Left cardiac atrium (tissue), 4 donors: Measurements from ENCODE around the gene CSTF1. TPM values are rescaled to one million over a fixed set of nuclear protein-coding genes. Genes with fewer than 3 reads are reported as not detected.
"Not testable (repeated sequence)": the region's sequence is repeated elsewhere in the genome, so short reads cannot be mapped to it uniquely, and the experiment has no call there.

Source experiments
- ATAC-seq, 2 donors: fragments of 200-7000 bp; cut with Tn5 transposase; one replicate each; pipeline ENCODE4 v1.9.1; 2020; ENCODE audit warnings: mild to moderate bottlenecking in 2 of 2, moderate library complexity in 2 of 2
- DNase-seq: peaks from one replicate; pipeline ENCODE4 v3.0.0-alpha.2; 2020
- intact Hi-C, 2 donors: fragments of 100-400 bp; cut with DNase I; formaldehyde crosslinking; loops; one replicate each; pipeline versions ENCODE4 v1.14.1 to v1.15.1; 2022 to 2023
- total RNA-seq, 2 donors: library from RNA; stranded (reverse); fragmentation: NEBNext Ultra II Directional; extraction: Animal tissue kit (Norgen Biotek cat#: 25700); gene quantifications; one replicate each; pipeline ENCODE4 v1.2.1, GENCODE V29; 2021
- donor health status: DM: no; HTN: yes; CAD: no.
- donor health status: DM: no; HTN: yes; CAD: no; lungs with severe emphysema.
- donor health status: DM: yes; HTN: yes; CAD: no.
- donor health status: Dilated cardiomyopathy.

CSTF1 gene
- total RNA-seq, 2 donors from 2014 or later: 20.2 to 20.9 TPM

DNA sequence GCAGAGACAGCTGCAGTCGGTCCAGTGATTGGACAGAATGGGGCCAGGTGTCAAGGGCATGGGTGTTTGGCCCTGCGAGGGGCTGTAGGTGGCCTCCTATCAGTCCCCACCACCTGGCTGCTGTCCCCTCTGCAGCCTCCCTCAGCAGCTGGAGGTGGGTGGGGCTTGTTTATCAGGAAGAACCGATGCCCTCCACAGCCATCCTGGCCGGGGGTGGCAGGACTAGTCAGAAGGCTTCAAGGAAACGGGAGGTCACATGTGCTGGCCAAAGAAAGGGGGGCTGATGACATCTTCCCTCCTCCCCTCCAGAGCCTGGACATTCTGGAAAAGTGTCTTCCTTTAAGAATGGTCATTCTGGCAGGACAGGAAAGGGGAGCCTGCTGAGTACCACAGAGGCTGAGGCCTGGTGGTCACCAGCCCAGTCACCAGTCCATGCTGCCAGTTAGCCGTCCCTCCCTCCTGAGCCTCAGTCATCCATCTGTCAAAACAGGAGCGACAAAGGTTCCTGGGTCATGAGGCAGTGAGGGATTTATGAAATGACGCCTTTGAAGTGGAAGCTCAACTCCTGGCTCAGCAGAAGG, 29.5 kb upstream of the CSTF1 start:
- no peak for DNase-seq
- intact Hi-C loops: no loop called here
- no peak for ATAC-seq

DNA sequence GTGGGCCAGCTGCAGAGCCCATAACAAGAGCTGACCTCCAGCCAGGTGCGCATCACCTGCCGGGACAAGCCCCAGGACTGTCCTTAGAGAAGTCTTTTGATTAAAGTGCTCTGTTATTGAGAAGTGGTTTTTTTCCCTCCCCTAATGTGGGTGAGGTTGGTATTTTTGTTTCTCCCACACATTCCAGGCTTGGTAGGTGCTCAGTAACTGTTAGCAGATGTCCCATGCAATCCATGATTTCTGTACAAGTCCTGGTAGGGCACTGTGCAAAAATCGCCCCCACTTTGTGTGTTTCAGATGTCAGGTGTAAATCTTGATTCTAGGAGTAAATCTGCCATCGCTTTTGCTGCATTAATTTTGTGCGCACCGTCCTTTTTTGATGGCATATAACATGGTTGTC, 29.0 kb upstream of the CSTF1 start:
- ATAC-seq (no peak), DNase-seq (no peak)
- intact Hi-C loops: no loop called here

DNA sequence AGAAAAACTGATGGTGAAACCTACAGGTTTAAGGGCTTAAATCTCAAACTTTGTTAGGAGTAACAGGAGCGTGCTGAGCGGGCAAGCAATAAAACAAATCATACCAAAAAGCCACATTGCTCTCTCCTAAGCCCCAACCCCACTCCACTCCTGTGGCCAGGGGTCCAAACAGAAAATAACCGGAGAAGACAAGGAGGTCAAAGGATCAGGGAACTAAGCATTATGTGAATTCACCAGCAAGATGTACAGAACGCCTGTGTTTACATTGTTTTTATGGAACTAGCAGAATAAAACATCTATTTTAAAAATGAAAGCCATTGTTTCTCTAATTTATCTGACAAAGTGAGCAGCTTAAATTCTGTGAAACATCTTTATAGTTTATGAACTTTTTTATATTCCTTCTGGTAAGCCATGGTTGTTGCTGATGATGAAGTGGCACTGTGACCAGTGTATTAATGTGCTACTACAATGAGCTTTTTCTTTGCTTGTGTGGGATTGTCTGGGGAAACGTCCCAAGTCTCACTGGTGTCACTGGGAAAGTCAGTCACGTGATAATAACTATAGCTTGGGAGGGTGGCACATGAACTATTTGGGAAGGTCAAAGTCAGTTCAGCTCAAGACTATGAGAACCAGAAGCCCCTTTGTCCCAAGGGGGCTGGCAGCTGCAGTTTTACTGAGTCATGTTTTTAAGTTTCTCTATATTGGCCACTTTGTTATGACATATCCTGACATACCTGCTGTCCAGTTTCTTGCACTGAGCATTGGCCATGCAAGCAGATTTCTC, 23.9 kb upstream of the CSTF1 start:
- intact Hi-C loops: no loop called here
- DNase-seq (no peak), ATAC-seq (no peak)

DNA sequence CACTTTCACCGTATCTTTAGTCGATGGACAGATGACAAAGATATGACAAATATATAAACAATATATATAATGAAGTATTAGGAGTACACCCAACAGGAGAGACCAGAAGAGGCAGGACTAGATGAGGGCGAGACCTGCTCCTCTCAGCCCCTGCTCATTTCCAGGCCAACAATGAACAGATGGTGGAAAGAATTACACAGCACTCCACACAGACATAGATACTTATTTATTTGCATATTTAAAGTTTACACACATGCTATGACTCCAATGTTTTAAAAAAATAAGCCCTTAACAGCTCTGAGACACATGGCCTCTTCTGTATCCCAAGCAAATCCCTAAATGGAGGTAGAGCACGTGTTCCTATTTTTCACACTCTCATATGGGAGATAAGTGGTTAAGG, 23.3 kb upstream of the CSTF1 start:
- intact Hi-C loops: no loop called here
- ATAC-seq: no peak
- no peak for DNase-seq

DNA sequence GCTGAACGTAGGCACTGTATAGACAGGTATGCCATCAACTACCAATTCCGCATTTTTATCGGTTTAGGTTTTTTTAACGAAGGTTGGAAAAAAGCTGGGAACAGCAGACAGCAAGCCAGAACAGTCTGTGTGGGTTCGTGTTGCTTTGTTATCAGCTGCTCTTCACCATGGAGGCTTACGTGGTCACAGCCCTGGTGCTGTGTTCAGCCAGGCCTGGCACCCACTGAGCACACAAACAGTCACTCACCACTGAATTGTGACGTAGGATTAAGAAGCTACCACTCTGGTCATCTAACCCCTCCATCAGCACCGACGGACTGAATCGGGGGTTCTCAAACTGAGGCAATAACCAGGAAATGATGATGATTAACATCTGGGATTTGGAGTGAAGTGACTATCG, 20.5 kb upstream of the CSTF1 start:
- DNase-seq: no peak
- intact Hi-C loops: no loop called here
- ATAC-seq: peak in 1 of 2 donors; percentile 72

DNA sequence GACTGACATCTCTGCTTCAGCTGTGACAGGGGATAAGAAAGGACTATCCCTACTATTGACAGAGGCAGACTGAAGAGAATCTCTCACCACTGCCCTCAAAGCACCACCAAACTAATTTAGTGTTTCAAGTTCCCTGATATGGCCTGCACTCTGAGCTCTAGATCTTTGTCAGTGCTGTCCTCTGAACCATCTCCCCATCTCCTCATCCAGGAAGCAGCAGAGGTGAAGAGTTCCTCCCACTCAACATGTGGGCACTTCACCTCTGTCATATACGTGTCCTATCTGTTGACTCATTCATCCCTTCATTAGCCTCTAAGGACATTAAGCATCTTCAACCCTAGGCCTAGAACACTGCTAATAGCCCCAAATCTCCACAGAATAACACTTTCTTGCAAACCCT, 19.6 kb upstream of the CSTF1 start:
- intact Hi-C loops: no loop called here
- DNase-seq: no peak

DNA sequence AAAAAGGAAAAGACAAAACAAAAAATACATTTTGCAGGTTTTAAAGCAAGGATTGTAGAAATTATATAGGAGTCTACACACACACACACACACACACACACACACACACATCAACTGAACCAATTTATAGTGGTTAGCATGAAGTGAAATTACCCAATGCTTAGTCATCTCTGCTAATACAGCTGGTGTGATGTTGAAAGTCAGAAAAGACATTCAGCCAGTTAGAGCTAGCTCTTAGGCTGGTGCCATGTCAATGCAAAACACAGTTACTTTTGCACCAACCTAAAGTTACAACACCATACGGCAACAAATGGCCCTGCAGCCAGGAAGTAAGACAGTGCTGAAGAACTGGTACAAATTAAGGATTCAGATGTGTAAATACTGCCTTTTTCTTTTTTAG, 18.5 kb upstream of the CSTF1 start:
- intact Hi-C loops: no loop called here
- no peak for DNase-seq
- ATAC-seq: peak; percentile 15 to 32

More for the DNA sequence above, 19.6 kb upstream of the CSTF1 start:
- no peak for ATAC-seq

DNA sequence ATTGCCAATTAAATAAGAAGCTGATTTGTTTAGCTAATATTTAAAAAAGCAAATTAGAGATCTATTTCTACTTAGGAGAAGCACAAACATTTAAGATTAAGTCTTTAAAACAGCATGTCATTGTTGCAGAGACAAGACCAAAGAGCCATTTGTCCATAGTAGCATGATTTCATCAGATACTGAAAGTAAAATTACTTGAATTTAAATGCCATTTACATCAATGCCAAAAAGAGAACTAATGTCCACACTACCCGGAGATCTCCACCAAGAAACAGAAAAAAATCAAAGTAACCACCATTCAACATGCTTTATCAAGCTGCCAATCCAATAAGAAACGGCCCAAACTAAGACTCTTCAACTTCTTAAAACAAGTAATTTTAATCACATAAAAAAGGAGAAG, 16.1 kb upstream of the CSTF1 start:
- DNase-seq (no peak), ATAC-seq (no peak)
- intact Hi-C loops: no loop called here

DNA sequence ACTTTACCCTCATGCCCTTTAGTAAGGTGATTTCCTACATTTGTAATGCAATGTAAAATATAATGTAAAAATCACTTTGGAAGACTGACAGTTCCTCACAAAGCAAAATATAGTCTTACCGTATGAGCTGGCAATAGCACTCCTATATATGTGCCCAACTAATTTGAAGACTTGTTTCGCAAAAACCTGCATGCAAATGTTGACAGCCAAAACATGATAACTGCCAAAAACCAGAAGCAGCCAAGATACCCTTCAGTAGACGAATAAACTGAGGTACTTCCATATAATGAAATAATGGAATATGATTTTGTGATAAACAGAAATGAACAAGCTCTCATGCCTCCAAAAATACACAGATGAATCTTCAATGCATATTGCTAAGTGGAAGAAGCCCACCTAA, 14.1 kb upstream of the CSTF1 start:
- intact Hi-C loops: no loop called here
- DNase-seq (no peak), ATAC-seq (no peak)

DNA sequence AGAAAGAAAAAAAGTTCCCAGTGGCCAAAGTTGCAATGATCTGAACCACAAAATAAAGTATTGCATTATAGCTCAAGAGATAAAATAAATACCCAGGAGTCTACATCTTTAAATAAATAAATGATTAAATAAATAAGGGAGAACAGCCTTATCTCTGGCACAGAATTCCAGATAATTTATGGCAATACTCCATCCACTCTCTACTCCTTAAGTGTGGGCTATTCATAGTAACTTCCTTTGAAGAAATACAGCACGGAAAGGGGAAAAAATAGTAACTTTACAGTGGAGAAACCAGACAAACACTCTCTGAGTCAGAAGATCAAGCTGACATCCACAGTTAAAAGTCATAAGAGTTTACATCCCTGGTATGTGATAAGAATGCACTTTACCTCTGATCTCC, 12.1 kb upstream of the CSTF1 start:
- intact Hi-C loops: no loop called here
- DNase-seq (no peak), ATAC-seq (peak in 1 of 2 donors; percentile 78)

DNA sequence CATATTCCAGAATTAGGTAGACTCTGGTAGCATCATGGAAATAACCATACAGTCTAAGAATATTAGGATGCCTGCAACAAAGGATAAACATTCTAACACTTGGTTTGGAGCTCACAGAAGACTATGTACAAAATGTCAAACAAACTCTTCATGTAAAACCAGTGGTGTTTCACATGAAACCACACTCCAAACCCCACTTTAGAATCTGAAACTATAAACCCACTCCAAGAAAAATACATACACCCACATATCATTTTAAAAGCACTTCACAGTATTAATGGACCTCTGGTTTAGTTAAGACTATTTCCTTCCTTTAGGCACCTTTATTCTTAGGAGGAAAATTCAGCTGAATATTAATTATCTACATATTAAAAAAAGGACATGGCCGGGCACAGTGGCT, 10.9 kb upstream of the CSTF1 start:
- intact Hi-C loops: no loop called here
- no peak for DNase-seq
- ATAC-seq: no peak

DNA sequence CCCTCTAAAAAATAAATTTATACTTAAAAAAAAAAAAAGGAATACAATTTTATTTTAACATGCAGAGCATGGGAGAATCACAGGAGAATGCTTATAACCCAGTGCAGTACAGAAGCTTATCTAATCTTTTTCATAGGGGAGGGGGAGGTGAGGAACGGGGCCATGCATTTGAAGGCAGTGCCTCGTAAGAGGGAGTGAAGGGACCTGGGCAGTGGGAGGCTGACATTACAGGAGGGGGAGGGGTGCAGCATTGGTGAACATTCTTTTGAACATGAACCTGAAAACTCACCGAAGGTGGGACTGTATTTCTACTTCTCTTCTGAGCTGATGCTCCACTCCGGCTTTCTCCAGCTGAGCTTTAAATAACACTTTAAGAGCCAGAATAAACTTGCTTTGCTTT, 9.7 kb upstream of the CSTF1 start:
- intact Hi-C loops: no loop called here
- ATAC-seq (peak in 1 of 2 donors; percentile 19), DNase-seq (no peak)

DNA sequence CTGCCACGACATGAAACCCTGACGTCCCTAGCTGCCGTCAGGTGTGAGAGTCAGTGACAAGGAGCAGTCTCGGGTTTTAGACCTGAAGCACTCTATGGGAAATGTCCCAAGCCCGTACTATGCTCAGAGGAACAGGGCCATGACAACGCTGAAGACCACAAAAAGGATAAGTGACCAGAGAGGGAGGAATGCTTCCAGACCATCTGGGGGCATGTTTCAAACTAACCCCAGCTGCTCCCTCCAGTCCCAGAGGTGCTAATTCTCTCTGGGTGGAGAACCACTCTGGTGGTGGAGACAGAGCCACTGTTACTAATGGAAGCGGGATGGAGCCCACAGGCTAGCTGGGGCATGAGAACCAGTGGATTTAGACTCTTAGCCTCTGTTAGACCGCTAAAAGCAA, 9.1 kb upstream of the CSTF1 start:
- intact Hi-C loops: no loop called here
- no peak for ATAC-seq
- no peak for DNase-seq

DNA sequence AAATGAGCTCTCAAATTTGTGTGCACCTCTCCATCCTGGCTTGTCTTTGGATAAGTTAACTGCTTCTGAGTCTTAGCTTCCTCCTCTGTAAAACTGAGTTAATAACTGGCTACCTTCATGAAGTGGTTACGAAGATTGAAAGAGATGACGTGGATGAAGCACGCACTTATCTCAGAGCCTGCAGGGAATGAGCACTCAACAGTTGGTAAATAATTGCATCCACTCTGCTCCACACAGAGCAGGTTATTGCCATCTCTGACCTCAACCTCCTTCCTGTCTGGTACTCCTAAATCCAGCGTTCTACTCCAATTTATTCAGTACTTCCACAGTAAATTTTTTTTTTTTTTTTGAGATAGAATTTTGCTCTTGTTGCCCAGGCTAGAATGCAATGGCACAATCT, 7.3 kb upstream of the CSTF1 start:
- no peak for DNase-seq
- ATAC-seq: no peak
- intact Hi-C loops: no loop called here

DNA sequence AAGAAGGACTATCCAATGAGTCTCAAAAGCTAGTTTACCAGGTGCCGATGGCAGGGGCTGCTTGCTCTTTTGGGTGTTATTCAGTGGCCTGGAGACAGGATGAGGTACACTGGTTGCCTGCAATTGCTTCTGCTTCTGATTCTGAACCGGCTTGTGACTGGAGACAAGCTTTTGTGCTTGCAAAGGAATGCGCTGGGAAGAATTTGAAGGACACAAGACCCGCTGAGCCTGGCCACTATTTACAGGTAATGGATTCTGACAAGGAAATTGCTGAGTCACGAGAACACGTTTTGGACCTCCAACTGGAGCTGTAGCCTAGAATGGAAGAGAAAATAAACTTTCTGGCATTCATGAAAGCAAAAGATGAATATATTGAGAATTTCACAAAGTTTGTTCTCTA, 6.2 kb upstream of the CSTF1 start:
- ATAC-seq (no peak), DNase-seq (no peak)
- intact Hi-C loops: no loop called here

DNA sequence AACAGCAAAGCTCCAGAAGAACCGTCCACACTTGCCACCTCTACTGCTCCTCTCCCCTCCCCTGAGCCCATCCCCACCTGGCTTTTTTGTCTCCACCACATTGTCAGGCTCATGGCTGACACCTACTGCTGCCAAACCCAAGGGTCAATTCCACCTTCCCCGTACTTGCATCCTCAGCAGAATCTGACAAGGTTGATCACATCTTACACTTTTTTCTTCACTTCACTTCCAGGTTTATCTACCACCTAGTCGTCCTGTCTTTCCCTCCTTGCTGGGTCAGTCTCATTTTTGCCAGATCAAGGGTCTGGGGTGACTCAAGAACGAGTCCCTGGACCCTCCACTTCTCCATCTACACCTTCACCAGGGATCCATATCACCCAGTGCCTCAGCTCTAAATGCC, 3.6 kb upstream of the CSTF1 start:
- no peak for DNase-seq
- intact Hi-C loops: no loop called here
- no peak for ATAC-seq

DNA sequence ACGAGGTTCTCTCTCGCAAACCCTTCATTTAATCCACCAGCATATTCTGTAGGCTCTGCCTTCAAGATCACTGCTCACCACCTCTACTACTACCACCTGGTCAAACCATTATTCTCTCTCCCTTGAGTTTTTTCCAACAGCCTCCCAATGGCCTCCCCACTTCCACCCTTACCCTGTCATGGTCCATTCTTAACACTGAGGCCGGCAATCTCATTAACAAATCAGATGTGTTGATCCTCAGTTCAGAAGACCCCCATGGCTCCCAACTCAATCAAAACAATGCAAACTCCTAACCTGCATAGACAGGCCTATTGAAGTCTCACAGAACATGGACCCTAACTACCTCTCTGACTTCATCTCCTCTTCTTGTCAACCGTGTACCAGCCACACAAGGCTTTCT, 2.6 kb upstream of the CSTF1 start:
- ATAC-seq (no peak), DNase-seq (no peak)
- intact Hi-C loops: no loop called here

DNA sequence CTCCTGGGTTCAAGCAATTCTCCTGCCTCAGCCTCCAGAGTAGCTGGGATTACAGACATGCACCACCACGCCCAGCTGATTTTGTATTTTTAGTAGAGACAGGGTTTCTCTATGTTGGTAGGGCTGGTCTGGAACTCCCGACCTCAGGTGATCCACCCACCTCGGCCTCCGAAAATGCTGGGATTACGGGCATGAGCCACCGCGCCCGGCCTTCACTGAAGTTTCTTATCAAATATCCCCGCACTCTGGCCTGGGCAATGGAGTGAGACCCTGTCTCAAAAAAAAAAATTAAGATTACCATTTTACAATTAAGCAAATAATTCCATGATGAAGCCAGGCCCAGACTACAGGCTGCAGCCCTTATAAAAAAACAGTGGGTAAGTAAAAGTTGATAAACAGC, 2.0 kb upstream of the CSTF1 start:
- ATAC-seq, intact Hi-C loops, DNase-seq: not testable (repeated sequence)

DNA sequence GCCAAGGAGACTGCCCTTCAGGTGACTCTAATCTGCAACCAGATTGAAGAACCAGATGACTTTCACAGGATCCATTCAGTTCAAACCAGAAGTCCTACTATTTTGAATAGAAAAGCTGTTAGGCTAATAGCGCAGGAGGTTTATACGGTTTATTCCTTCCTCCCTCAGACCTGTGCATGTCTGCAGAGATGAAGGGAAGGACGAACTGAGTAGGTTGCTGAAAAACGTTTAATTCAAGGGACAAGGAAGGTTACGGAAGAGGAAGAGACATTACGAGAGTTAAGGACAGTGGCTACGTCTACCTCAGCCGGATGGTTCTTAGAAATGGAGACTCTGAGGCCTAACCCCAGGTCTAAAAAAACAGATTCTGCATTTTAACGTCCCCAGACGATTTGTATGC, 1.4 kb upstream of the CSTF1 start:
- intact Hi-C loops: no loop called here

DNA sequence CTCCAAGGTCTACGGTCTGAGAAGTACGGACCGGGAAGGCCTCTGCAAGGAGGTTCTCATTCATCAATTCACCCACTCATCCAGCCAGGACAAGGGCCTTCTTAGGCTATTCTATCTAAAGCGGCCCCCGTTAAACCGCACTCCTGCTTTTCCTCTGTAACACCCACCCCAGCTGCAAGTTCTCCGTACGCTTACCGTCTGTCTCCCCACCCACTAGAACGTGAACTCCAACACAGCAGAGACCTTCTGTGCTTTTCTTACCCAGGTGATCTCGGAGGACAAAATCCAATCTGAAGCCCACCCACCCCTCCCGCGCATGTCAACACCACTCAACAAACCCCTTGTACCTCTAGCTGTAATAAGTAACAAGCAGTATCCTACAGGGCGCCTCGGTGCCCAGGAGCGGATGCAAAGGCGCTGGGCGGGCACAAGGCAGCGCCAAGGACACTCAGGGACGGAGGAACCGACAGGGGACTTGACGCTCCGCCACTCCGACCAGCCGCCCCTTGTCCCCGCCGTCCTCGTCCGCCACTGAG, 781 bp upstream of the CSTF1 start:
- intact Hi-C loops: no loop called here
- peak; percentile 2 to 46 for ATAC-seq
- no peak for DNase-seq

More for the DNA sequence above, 1.4 kb upstream of the CSTF1 start:
- no peak for DNase-seq
- ATAC-seq: no peak

DNA sequence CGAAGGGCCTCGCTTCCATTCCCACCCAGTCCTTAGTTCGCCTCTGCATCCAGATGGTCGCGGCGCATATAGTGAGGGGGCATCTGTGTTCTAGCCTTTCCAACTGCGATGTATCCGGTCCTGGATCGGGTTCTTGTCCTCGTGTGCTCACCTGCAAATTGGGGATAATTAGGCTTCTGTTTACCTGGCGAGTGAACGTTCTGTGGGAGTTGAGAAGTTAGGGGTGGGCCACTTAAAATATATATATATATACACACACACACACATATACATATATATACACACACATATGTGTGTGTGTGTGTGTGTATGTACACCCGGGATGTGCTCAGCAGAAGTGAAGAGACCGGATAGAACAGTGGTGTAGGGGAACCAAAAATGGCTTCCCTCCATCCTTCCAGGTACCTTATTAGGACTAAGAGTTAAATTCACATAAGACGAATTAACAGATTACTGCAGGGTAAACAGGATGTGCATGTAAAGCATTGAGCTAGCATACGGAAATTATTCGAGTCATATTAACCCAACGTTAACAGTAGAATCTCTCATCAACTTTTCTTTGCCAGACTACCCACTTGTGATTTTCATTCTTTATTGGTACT, 537 bp downstream of the CSTF1 start:
- ATAC-seq: peak; percentile 1 to 9
- intact Hi-C loops: no loop called here
- DNase-seq: no peak
